Calu3 (cell line): Measurements from ENCODE around the gene FHIT. TPM values are rescaled to one million over a fixed set of nuclear protein-coding genes. Genes with fewer than 3 reads are reported as not detected.

Source experiments
- BruUV-seq: library from RNA; stranded (reverse); fragments of 400-500 nt; replicated peaks from 2 replicates; lab custom pipeline; 2021; lab: Mats Ljungman, UMichigan
- CTCF ChIA-PET: fragments of 300-600 bp; sonication (Branson Sonifier 250); formaldehyde crosslinking; loops from one replicate; lab custom pipeline; 2022; ENCODE audit warnings: antibody characterized with exemption; lab: Charles Lee
- DNase-seq: peaks from one replicate; pipeline ENCODE4 v3.0.0; 2022
- H3K27ac Mint-ChIP-seq: one replicate; pipeline ENCODE4 v1.8.0; 2022; ENCODE audit warnings: mixed read lengths; ENCODE audit not compliant: unreplicated experiment
- H3K27me3 Mint-ChIP-seq: one replicate; pipeline ENCODE4 v1.8.0; 2022; ENCODE audit warnings: mixed read lengths; ENCODE audit not compliant: unreplicated experiment
- H3K36me3 Mint-ChIP-seq: one replicate; pipeline ENCODE4 v1.8.0; 2022; ENCODE audit warnings: mild to moderate bottlenecking, moderate library complexity, mixed read lengths; ENCODE audit not compliant: insufficient read depth, unreplicated experiment
- H3K4me1 Mint-ChIP-seq: one replicate; pipeline ENCODE4 v1.8.0; 2022; ENCODE audit warnings: mild to moderate bottlenecking, low read depth, mixed read lengths; ENCODE audit not compliant: unreplicated experiment
- H3K4me3 Mint-ChIP-seq: one replicate; pipeline ENCODE4 v1.8.0; 2022; ENCODE audit warnings: mild to moderate bottlenecking, low read depth, moderate library complexity, mixed read lengths; ENCODE audit not compliant: unreplicated experiment
- H3K9me3 Mint-ChIP-seq: one replicate; pipeline ENCODE4 v1.8.0; 2022; ENCODE audit warnings: low read depth, mixed read lengths; ENCODE audit not compliant: unreplicated experiment
- CTCF ChIP-seq: fragments of 200-600 bp; IDR thresholded peaks from one replicate; pipeline ENCODE4 v1.8.0; 2022; ENCODE audit warnings: antibody characterized with exemption; ENCODE audit not compliant: unreplicated experiment
- intact Hi-C: fragments of 100-400 bp; cut with micrococcal nuclease; formaldehyde crosslinking; loops from one replicate; pipeline ENCODE4 v1.10.0; 2022; ENCODE audit not compliant: unreplicated experiment
- total RNA-seq: library from RNA; stranded (reverse); gene quantifications from 2 replicates; pipeline ENCODE4 v1.2.3, GENCODE V29; 2022

FHIT gene
- total RNA-seq, 1 experiment from 2014 or later = 6.2 TPM

GRCh38 chr3:61172203-61172602, 79.0 kb downstream of the FHIT start:
- CTCF ChIA-PET = no interaction called here
- no peak for DNase-seq
- Mint-ChIP-seq H3K27ac (no peak overlapping the region), H3K36me3 (no peaks in the 10 kb centered on the region), H3K9me3 (no peaks in the 10 kb centered on the region), H3K4me1 (no peaks in the 10 kb centered on the region), H3K27me3 (no peaks in the 10 kb centered on the region), H3K4me3 (no peak overlapping the region)
- intact Hi-C loops = no loop called here
- TF ChIP-seq CTCF = no peak
- no TSS peak for BruUV-seq

DNA sequence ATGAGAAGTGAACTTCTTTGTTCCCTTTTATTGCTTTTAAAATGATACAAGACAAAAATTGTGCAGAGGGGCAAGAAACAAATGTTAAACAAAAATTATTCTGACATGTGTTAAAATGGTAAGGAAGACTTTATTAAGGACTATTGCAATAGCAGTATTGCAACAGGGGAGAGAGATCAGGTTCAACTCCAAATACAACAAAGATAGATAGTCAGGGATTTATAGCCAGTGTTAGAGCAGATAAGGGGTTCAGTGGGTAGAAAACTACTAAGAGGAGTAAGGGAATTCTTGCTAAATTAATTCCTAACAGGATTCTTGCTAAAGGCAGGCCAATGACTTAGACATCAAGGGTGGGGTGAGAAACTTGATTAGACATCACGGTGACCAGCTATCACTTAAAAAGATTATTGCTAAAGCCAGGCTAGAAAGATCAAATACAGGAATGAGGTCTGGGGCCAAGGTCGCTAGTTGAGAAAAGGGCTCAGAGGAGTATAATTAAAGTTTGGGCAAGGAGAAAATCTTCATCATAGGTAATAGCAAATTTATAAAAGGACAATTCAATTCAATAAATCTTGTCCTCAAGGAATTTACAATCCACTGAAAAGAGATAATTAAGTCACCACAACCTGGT, 81.5 kb downstream of the FHIT start:
- H3K4me1 Mint-ChIP-seq = no peaks in the 10 kb centered on the region
- DNase-seq = no peak
- intact Hi-C loops = no loop called here
- TF ChIP-seq CTCF = no peak
- no peaks in the 10 kb centered on the region for H3K9me3 Mint-ChIP-seq
- no peak overlapping the region for H3K27ac Mint-ChIP-seq
- BruUV-seq = no TSS peak
- CTCF ChIA-PET = no interaction called here
- H3K27me3 Mint-ChIP-seq = no peaks in the 10 kb centered on the region
- H3K36me3 Mint-ChIP-seq = no peaks in the 10 kb centered on the region
- H3K4me3 Mint-ChIP-seq = no peak overlapping the region

DNA sequence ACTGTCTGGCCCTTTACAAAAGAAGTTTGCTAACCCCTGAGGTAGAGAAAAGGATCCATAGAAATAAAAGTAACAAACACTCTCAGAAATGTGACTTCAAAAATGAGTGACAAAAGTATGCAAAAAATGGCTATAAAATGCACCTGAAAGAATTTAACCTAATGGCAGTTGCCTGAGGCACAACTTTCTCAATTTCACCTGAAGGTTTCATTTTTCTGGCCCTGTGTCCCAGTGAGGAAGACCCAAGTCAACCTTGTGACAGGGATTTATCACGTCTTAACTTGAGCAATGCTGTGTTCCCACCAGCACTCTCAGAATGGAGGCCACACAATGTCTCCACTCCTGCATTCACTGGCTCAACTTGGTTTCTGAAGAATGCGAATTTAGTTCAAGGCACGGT, 83.0 kb downstream of the FHIT start:
- DNase-seq = no peak
- no peak for TF ChIP-seq CTCF
- Mint-ChIP-seq H3K4me1 (no peaks in the 10 kb centered on the region), H3K27ac (no peak overlapping the region), H3K36me3 (no peaks in the 10 kb centered on the region), H3K27me3 (no peaks in the 10 kb centered on the region), H3K9me3 (no peaks in the 10 kb centered on the region), H3K4me3 (no peak overlapping the region)
- CTCF ChIA-PET = no interaction called here
- intact Hi-C loops = no loop called here
- no TSS peak for BruUV-seq

GRCh38 chr3:61162965-61163364, 88.3 kb downstream of the FHIT start:
- BruUV-seq = no TSS peak
- no peaks in the 10 kb centered on the region for H3K4me1 Mint-ChIP-seq
- H3K36me3 Mint-ChIP-seq = no peaks in the 10 kb centered on the region
- no peaks in the 10 kb centered on the region for H3K27me3 Mint-ChIP-seq
- TF ChIP-seq CTCF = no peak
- H3K4me3 Mint-ChIP-seq = no peak overlapping the region
- no peaks in the 10 kb centered on the region for H3K9me3 Mint-ChIP-seq
- intact Hi-C loops = no loop called here
- DNase-seq = no peak
- CTCF ChIA-PET = no interaction called here
- no peak overlapping the region for H3K27ac Mint-ChIP-seq
